ENCODE data around the gene OPTC.

The OPTC gene

GRCh38 chr1:203536980-203537455, 43.1 kb downstream of the OPTC start:
- no peak for DNase-seq (ENCODE audit: low spot score)

- no peak for DNase-seq (ENCODE audit: low spot score)
These were observed 44.0 kb downstream of the OPTC start for GRCh38 chr1:203537806-203538464.

- no peak for DNase-seq (ENCODE audit: low spot score)
These were observed 44.8 kb downstream of the OPTC start for GRCh38 chr1:203538726-203539125.

- no peak for DNase-seq (ENCODE audit: low spot score)
These were observed 46.0 kb downstream of the OPTC start for GRCh38 chr1:203539831-203540546.

GRCh38 chr1:203544485-203544884, 50.5 kb downstream of the OPTC start:
- no peak for DNase-seq (ENCODE audit: low spot score)

GRCh38 chr1:203544978-203545816, 51.2 kb downstream of the OPTC start:
- no peak for DNase-seq (ENCODE audit: low spot score)

- DNase-seq (ENCODE audit: low spot score) = no peak
These were observed 52.3 kb downstream of the OPTC start for GRCh38 chr1:203546274-203546673.

GRCh38 chr1:203547147-203547546, 53.2 kb downstream of the OPTC start:
- DNase-seq (ENCODE audit: low spot score) = no peak

GRCh38 chr1:203547771-203548421, 53.9 kb downstream of the OPTC start:
- DNase-seq (ENCODE audit: low spot score) = no peak

GRCh38 chr1:203548892-203549291, 54.9 kb downstream of the OPTC start:
- DNase-seq (ENCODE audit: low spot score) = no peak

- peak; percentile 68 for DNase-seq (ENCODE audit: low spot score)
These were observed 55.4 kb downstream of the OPTC start for GRCh38 chr1:203549309-203549708.

GRCh38 chr1:203550846-203551245, 56.9 kb downstream of the OPTC start:
- no peak for DNase-seq (ENCODE audit: low spot score)

- DNase-seq (ENCODE audit: low spot score) = no peak
These were observed 57.6 kb downstream of the OPTC start for GRCh38 chr1:203551550-203551949.

- no peak for DNase-seq (ENCODE audit: low spot score)
These were observed 59.5 kb downstream of the OPTC start for GRCh38 chr1:203553496-203553895.

- DNase-seq (ENCODE audit: low spot score) = no peak
These were observed 60.1 kb downstream of the OPTC start for GRCh38 chr1:203554071-203554470.

GRCh38 chr1:203555076-203555475, 61.1 kb downstream of the OPTC start:
- peak; percentile 31 for DNase-seq (ENCODE audit: low spot score)

- peak; percentile 29 for DNase-seq (ENCODE audit: low spot score)
These were observed 61.6 kb downstream of the OPTC start for GRCh38 chr1:203555511-203556046.

GRCh38 chr1:203556047-203556851, 62.3 kb downstream of the OPTC start:
- DNase-seq (ENCODE audit: low spot score) = peak; percentile 54

- no peak for DNase-seq (ENCODE audit: low spot score)
These were observed 63.4 kb downstream of the OPTC start for GRCh38 chr1:203557390-203557789.

- no peak for DNase-seq (ENCODE audit: low spot score)
These were observed 64.3 kb downstream of the OPTC start for GRCh38 chr1:203558064-203558760.

All from iPS-NIHi11 (cell line).